GM12864 (cell line): ENCODE results near the gene PREX1.

Experiments used
- DNase-seq: peaks from one replicate; pipeline ENCODE4 v3.0.0-alpha.2; 2011; ENCODE audit warnings: low read depth
- H3K4me3 ChIP-seq: 2 replicates; pipeline ENCODE4 v1.5.1; 2011; ENCODE audit warnings: mild to moderate bottlenecking, low read depth, low read length, control low read depth
- CTCF ChIP-seq: IDR thresholded peaks from 2 replicates; pipeline ENCODE4 v1.5.1; 2011; ENCODE audit warnings: low read depth, mild to moderate bottlenecking, moderate library complexity, low read length, control low read depth, inconsistent platforms; ENCODE audit errors: missing control alignments

The PREX1 gene

GRCh38 chr20:48766961-48767960, 60.5 kb downstream of the PREX1 start:
- no peak overlapping the region for H3K4me3 ChIP-seq
- TF ChIP-seq CTCF, result no peak

GRCh38 chr20:48766205-48766604, 61.6 kb downstream of the PREX1 start:
- no peak for TF ChIP-seq CTCF
- DNase-seq, result no peak
- H3K4me3 ChIP-seq, result no peak overlapping the region

More at GRCh38 chr20:48766961-48767960, 60.5 kb downstream of the PREX1 start:
- no peak for DNase-seq

GRCh38 chr20:48765359-48765758, 62.4 kb downstream of the PREX1 start:
- DNase-seq, result no peak
- no peak for TF ChIP-seq CTCF
- no peak overlapping the region for H3K4me3 ChIP-seq

GRCh38 chr20:48763216-48763914, 64.4 kb downstream of the PREX1 start:
- no peak for DNase-seq
- H3K4me3 ChIP-seq, result no peak overlapping the region
- no peak for TF ChIP-seq CTCF

- DNase-seq, result no peak
- no peak overlapping the region for H3K4me3 ChIP-seq
- no peak for TF ChIP-seq CTCF
Measured at GRCh38 chr20:48761874-48762273, 65.9 kb downstream of the PREX1 start.

GRCh38 chr20:48761023-48761785, 66.6 kb downstream of the PREX1 start:
- no peak for TF ChIP-seq CTCF
- no peak overlapping the region for H3K4me3 ChIP-seq
- no peak for DNase-seq
